ENCODE measurements around the gene TBC1D1.

TBC1D1 gene

GRCh38 chr4:38180456-38180855 is 289.6 kb downstream of the TBC1D1 start:
- ChIA-PET POLR2A (no interaction called here), CTCF (interaction anchor here (0.6 to 3.5 kb wide), 13 partner anchors 94 to 602 kb away, joined by 3 to 33 read pairs (median 7); partner anchors contain the start of gene TLR10)
- TF ChIP-seq ZNF169 (tag by site-specific recombination; IDR thresholded peaks at IDR 0.05) (no peak), ZBTB8A (tag by site-specific recombination; IDR thresholded peaks at IDR 0.05) (no peak), GLI4 (tag by site-specific recombination; IDR thresholded peaks at IDR 0.05) (no peak)
- Histone ChIP-seq H3K9me3 (ENCODE audit: control insufficient read depth, insufficient read depth, low read depth, low read length) (no peaks in the 10 kb centered on the region), H3K4me3 (ENCODE audit: low read depth, low read length) (no peak overlapping the region), H3K36me3 (ENCODE audit: control insufficient read depth in 2 of 2, insufficient read depth in 1 of 2, low read length in 2 of 2) (no peaks in the 10 kb centered on the region), H3K27ac (ENCODE audit: extremely low read depth, low read depth, low read length) (no peak overlapping the region), H3K4me1 (ENCODE audit: control insufficient read depth, insufficient read depth, low read length) (no peaks in the 10 kb centered on the region)

DNA sequence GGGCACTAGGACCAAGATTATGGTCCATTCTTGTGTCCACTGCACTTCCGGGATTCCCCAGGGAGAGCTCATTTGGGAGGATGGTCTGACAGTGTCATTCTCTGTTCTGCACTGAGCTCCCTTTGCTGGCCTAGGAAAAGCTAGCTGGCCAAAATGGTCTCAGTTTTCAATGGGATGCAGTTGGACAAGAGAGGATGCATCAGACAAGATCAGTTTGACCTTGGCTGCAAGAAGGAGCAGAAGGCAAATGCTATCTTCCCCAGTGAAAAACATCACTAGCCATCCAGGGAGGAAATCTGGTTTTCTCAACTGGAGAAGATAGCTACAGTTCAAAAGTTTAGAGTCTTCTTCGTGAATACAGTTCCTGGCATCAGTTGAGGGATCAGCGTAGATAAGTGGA is 290.4 kb downstream of the TBC1D1 start:
- H3K9me3 ChIP-seq (ENCODE audit: control insufficient read depth, insufficient read depth, low read depth, low read length), result no peaks in the 10 kb centered on the region
- no peaks in the 10 kb centered on the region for H3K4me1 ChIP-seq (ENCODE audit: control insufficient read depth, insufficient read depth, low read length)
- TF ChIP-seq ZSCAN5A (tag by site-specific recombination; IDR thresholded peaks at IDR 0.05) (no peak), ZNF341 (tag by site-specific recombination; IDR thresholded peaks at IDR 0.05; ENCODE audit: low read depth) (no peak), ZNF133 (tag by site-specific recombination; IDR thresholded peaks at IDR 0.05) (no peak), REPIN1 (tag by site-specific recombination; IDR thresholded peaks at IDR 0.05; ENCODE audit: low read depth) (no peak), ZNF146 (tag by site-specific recombination; IDR thresholded peaks at IDR 0.05) (no peak), ZNF10 (tag by site-specific recombination; IDR thresholded peaks at IDR 0.05) (no peak), ZNF530 (tag by site-specific recombination; IDR thresholded peaks at IDR 0.05; ENCODE audit: low read depth) (no peak), ZNF366 (tag by site-specific recombination; conservative IDR thresholded peaks at IDR 0.05) (no peak)
- no peak overlapping the region for H3K4me3 ChIP-seq (ENCODE audit: low read depth, low read length)
- no peaks in the 10 kb centered on the region for H3K36me3 ChIP-seq (ENCODE audit: control insufficient read depth in 2 of 2, insufficient read depth in 1 of 2, low read length in 2 of 2)
- H3K27ac ChIP-seq (ENCODE audit: extremely low read depth, low read depth, low read length), result no peak overlapping the region
- ChIA-PET CTCF (interaction anchor here (0.6 to 3.5 kb wide), 9 partner anchors 117 to 601 kb away, joined by 3 to 33 read pairs (median 4); partner anchors contain the start of gene TLR10), POLR2A (no interaction called here)

- Histone ChIP-seq H3K9me3 (ENCODE audit: control insufficient read depth, insufficient read depth, low read depth, low read length) (no peaks in the 10 kb centered on the region), H3K4me1 (ENCODE audit: control insufficient read depth, insufficient read depth, low read length) (no peaks in the 10 kb centered on the region), H3K4me3 (ENCODE audit: low read depth, low read length) (no peak overlapping the region), H3K36me3 (ENCODE audit: control insufficient read depth in 2 of 2, insufficient read depth in 1 of 2, low read length in 2 of 2) (no peaks in the 10 kb centered on the region), H3K27ac (ENCODE audit: extremely low read depth, low read depth, low read length) (no peak overlapping the region)
- ChIA-PET POLR2A (no interaction called here), CTCF (interaction anchor here (1.1 to 1.6 kb wide), 2 partner anchors 9 to 16 kb away, joined by 3 to 4 read pairs; no protein-coding TSS in a partner anchor)
- TF ChIP-seq ZNF112 (tag by site-specific recombination; IDR thresholded peaks at IDR 0.05) (no peak), ZBTB8A (tag by site-specific recombination; IDR thresholded peaks at IDR 0.05) (0 out of 2 replicates have a peak, but pooled peaks have one; percentile 28), YY2 (tag by site-specific recombination; IDR thresholded peaks at IDR 0.05) (no peak)
These were observed 291.6 kb downstream of the TBC1D1 start for GRCh38 chr4:38182334-38182998.

DNA sequence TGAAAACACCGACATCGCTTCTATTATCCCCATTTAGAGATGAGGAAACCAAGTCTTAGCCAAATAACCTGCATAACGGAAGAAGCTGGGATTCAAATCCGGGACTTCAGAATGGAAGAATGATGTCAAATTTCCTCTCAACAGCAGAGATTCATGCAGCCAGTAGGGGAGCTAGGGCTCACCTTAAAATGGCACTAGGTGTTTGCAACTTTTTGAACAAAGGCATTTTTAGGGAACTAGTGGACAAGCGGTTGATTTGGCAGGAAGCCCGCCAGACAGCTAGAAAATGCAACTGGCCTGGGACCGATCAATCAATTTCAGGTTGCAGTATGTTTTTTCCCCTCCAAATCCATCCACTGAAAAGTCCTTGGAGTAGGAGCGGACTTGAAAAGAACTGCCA is 293.5 kb downstream of the TBC1D1 start:
- POLR2A ChIA-PET, result interaction anchor here (0.6 kb wide), 1 partner anchor 8 kb away, joined by 3 read pairs; no protein-coding TSS in a partner anchor

More for the DNA sequence above, 293.5 kb downstream of the TBC1D1 start:
- no peak overlapping the region for H3K4me3 ChIP-seq (ENCODE audit: low read depth, low read length)
- no peaks in the 10 kb centered on the region for H3K36me3 ChIP-seq (ENCODE audit: control insufficient read depth in 2 of 2, insufficient read depth in 1 of 2, low read length in 2 of 2)
- CTCF ChIA-PET, result interaction anchor here (0.5 to 1.4 kb wide), 4 partner anchors 96 to 423 kb away, joined by 3 to 7 read pairs (median 4); no protein-coding TSS in a partner anchor
- H3K27ac ChIP-seq (ENCODE audit: extremely low read depth, low read depth, low read length), result no peak overlapping the region
- no peaks in the 10 kb centered on the region for H3K9me3 ChIP-seq (ENCODE audit: control insufficient read depth, insufficient read depth, low read depth, low read length)
- no peaks in the 10 kb centered on the region for H3K4me1 ChIP-seq (ENCODE audit: control insufficient read depth, insufficient read depth, low read length)
- TF ChIP-seq ZXDB (tag by site-specific recombination; IDR thresholded peaks at IDR 0.05) (no peak), ZBTB1 (tag by site-specific recombination; IDR thresholded peaks at IDR 0.05) (no peak), SP3 (tag by site-specific recombination; IDR thresholded peaks at IDR 0.05) (no peak), ZNF391 (tag by site-specific recombination; IDR thresholded peaks at IDR 0.05; ENCODE audit: borderline replicate concordance, low read depth) (no peak), ZNF404 (tag by site-specific recombination; IDR thresholded peaks at IDR 0.05) (no peak), ZFHX2 (tag by site-specific recombination; conservative IDR thresholded peaks at IDR 0.05) (no peak), KLF1 (tag by site-specific recombination; IDR thresholded peaks at IDR 0.05) (no peak)
